Esophagus squamous epithelium (tissue), 4 donors: ENCODE measurements around the gene C18orf54.

Experiments
- POLR2A ChIP-seq, 4 donors: fragments of 450-650 bp; IDR thresholded peaks; one replicate each; pipeline ENCODE4 v1.6.1; 2017; ENCODE audit warnings: antibody characterized with exemption in 4 of 4, mild to moderate bottlenecking in 4 of 4, moderate library complexity in 3 of 4
- TF ChIP-seq, protein P1 (sequence below), 6 experiments: fragments of 450-650 bp in 4 of 6; fragments of 200-600 bp in 2 of 6; sonication (generic) in 2 of 6; IDR thresholded peaks; one replicate each; pipeline ENCODE4 v1.5.1; 2016 to 2019; ENCODE audit warnings: antibody characterized with exemption in 6 of 6, mild to moderate bottlenecking in 4 of 6, moderate library complexity in 4 of 6

DNA sequence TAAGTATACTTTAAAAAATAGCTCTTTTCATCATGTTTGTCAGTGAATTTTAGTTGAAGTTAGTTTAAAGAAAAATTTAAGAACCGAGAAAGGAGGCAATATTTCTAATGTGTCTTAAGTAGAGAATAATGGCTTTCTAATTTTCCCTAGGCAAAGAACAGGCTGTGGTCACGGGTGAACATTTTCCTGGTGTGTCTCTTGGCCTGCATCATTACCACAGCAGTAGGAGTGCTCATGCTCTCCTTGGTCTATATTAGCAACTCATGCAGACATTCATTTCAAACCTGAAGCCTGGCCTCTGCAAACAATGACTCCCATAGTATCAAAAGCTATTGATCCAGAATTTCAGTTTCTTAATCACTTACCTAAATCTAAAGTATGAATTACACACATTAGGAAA lies 57.4 kb downstream of the C18orf54 start:
- TF ChIP-seq, protein P1, sequence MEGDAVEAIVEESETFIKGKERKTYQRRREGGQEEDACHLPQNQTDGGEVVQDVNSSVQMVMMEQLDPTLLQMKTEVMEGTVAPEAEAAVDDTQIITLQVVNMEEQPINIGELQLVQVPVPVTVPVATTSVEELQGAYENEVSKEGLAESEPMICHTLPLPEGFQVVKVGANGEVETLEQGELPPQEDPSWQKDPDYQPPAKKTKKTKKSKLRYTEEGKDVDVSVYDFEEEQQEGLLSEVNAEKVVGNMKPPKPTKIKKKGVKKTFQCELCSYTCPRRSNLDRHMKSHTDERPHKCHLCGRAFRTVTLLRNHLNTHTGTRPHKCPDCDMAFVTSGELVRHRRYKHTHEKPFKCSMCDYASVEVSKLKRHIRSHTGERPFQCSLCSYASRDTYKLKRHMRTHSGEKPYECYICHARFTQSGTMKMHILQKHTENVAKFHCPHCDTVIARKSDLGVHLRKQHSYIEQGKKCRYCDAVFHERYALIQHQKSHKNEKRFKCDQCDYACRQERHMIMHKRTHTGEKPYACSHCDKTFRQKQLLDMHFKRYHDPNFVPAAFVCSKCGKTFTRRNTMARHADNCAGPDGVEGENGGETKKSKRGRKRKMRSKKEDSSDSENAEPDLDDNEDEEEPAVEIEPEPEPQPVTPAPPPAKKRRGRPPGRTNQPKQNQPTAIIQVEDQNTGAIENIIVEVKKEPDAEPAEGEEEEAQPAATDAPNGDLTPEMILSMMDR (IDR thresholded peaks at IDR 0.05), result no peak
- TF ChIP-seq POLR2A (IDR thresholded peaks at IDR 0.05), result no peak
